ENCODE results near the gene DLG2.

DLG2 gene

DNA sequence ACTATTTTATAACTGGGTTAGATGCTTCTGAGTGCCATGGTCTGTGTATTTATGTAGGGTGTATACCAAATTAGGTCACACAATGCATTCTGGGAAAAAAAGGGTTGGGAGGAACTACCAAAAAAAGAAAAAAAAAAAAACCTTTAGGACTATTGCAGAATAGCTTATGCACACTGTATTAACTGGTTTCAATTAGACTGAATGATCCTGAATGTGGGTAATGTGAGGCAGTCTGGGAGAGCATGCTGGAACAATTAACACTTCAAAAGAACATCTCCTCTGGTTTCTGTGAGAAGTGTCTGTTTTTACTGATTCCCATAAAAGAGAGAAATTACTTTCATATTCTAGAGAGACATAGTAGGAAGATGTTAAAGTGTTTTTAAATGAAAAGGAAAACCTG is 521.3 kb downstream of the DLG2 start:
- no peak overlapping the region for H3K9ac ChIP-seq (ENCODE audit: low read length)
- H3K18ac ChIP-seq (ENCODE audit: low read depth in 1 of 2, low read length in 2 of 2): no peak overlapping the region
- H3K9me3 ChIP-seq (ENCODE audit: control insufficient read depth, low read length): no peaks in the 10 kb centered on the region
- H2BK120ac ChIP-seq (ENCODE audit: low read depth, low read length): no peak overlapping the region
- H2AK5ac ChIP-seq (ENCODE audit: low read length, severe bottlenecking): no peak overlapping the region
- H2BK12ac ChIP-seq (ENCODE audit: low read length in 2 of 2): no peak overlapping the region
- no peak overlapping the region for H3K4me2 ChIP-seq (ENCODE audit: low read length, poor library complexity, severe bottlenecking)
- no peaks in the 10 kb centered on the region for H3K36me3 ChIP-seq (ENCODE audit: control insufficient read depth in 1 of 2, insufficient read depth in 2 of 2, low read depth in 1 of 2, low read length in 2 of 2)
- no peaks in the 10 kb centered on the region for H3K4me1 ChIP-seq (ENCODE audit: control insufficient read depth, insufficient read depth, low read depth, low read length)
- no peak for DNase-seq
- H2BK15ac ChIP-seq (ENCODE audit: low read depth, poor library complexity, severe bottlenecking): no peak overlapping the region
- no peak overlapping the region for H4K8ac ChIP-seq (ENCODE audit: low read length)
- H3K14ac ChIP-seq (ENCODE audit: low read length in 2 of 2): no peak overlapping the region
- H3K27ac ChIP-seq (ENCODE audit: low read length, poor library complexity, severe bottlenecking): no peak overlapping the region
- no peaks in the 10 kb centered on the region for H3K27me3 ChIP-seq (ENCODE audit: control insufficient read depth in 1 of 2, insufficient read depth in 1 of 2, low read length in 2 of 2)
- no peak overlapping the region for H2AFZ ChIP-seq (ENCODE audit: low read depth, low read length)
- no peak overlapping the region for H3K4ac ChIP-seq (ENCODE audit: low read depth in 1 of 2, low read length in 2 of 2)
- no peak overlapping the region for H3K23ac ChIP-seq (ENCODE audit: low read length in 2 of 2)
- no peak overlapping the region for H2BK5ac ChIP-seq (ENCODE audit: low read depth, low read length, poor library complexity, severe bottlenecking)
- H3K79me1 ChIP-seq (replicated peaks; ENCODE audit: low read length, poor library complexity, severe bottlenecking): no peaks in the 10 kb centered on the region
- H3K4me3 ChIP-seq (ENCODE audit: insufficient read depth in 1 of 2, low read depth in 1 of 2, low read length in 2 of 2): no peak overlapping the region
- H4K91ac ChIP-seq (ENCODE audit: low read length): no peak overlapping the region

DNA sequence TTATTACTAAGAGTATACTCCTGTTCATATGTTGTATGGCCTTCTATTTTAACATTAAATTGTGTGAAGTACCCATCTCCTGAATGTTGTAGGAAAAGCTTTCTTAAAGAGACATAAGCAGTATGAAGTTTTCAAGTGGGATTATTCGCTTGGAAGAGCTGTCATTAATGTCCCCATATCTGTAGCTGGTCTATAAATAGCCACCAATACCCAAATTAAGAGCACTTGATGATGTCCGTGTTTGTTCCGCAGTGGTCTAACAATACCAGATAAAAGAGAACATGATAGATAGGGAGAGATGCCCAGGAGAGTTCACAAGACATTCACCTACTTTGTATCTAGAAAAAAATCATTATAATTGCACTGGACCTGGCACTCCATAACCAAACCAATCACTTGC is 527.6 kb downstream of the DLG2 start:
- no peak for DNase-seq
- Histone ChIP-seq H3K27me3 (ENCODE audit: control insufficient read depth in 1 of 2, insufficient read depth in 1 of 2, low read length in 2 of 2) (no peaks in the 10 kb centered on the region), H4K91ac (ENCODE audit: low read length) (no peak overlapping the region), H3K4me2 (ENCODE audit: low read length, poor library complexity, severe bottlenecking) (no peak overlapping the region), H2BK12ac (ENCODE audit: low read length in 2 of 2) (no peak overlapping the region), H3K4me3 (ENCODE audit: insufficient read depth in 1 of 2, low read depth in 1 of 2, low read length in 2 of 2) (no peak overlapping the region), H3K4me1 (ENCODE audit: control insufficient read depth, insufficient read depth, low read depth, low read length) (no peaks in the 10 kb centered on the region), H2AK5ac (ENCODE audit: low read length, severe bottlenecking) (no peak overlapping the region), H3K18ac (ENCODE audit: low read depth in 1 of 2, low read length in 2 of 2) (no peak overlapping the region), H3K9me3 (ENCODE audit: control insufficient read depth, low read length) (peaks cover 4% of the 10 kb centered on the region), H3K23ac (ENCODE audit: low read length in 2 of 2) (no peak overlapping the region), H3K9ac (ENCODE audit: low read length) (no peak overlapping the region), H2BK5ac (ENCODE audit: low read depth, low read length, poor library complexity, severe bottlenecking) (no peak overlapping the region), H4K8ac (ENCODE audit: low read length) (no peak overlapping the region), H3K27ac (ENCODE audit: low read length, poor library complexity, severe bottlenecking) (no peak overlapping the region), H2AFZ (ENCODE audit: low read depth, low read length) (no peak overlapping the region), H3K4ac (ENCODE audit: low read depth in 1 of 2, low read length in 2 of 2) (no peak overlapping the region), H3K79me1 (replicated peaks; ENCODE audit: low read length, poor library complexity, severe bottlenecking) (no peaks in the 10 kb centered on the region), H3K36me3 (ENCODE audit: control insufficient read depth in 1 of 2, insufficient read depth in 2 of 2, low read depth in 1 of 2, low read length in 2 of 2) (no peaks in the 10 kb centered on the region), H2BK120ac (ENCODE audit: low read depth, low read length) (no peak overlapping the region), H3K14ac (ENCODE audit: low read length in 2 of 2) (no peak overlapping the region), H2BK15ac (ENCODE audit: low read depth, poor library complexity, severe bottlenecking) (no peak overlapping the region)
- 100% methylated on average over 2 of the region's 3 CpGs for WGBS

DNA sequence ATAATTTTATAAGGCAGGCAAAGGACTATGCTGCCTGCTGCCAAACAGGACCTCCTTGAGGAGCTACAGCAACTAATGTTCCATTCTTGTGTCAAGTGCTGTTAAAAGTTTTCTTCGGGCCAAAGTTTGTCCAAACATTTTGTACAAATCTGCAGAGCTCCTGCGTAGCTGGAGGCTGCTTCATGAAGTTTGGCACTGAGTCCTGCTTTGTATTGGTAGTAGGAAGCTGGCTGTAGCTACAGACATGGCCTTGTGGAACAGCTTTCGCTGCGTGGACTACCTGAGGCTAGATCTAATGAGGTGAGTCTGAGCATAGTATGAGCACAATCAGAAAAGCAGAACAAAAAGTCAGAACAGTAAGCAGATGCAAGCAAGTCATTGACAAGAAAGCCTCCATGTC is 528.1 kb downstream of the DLG2 start:
- H3K79me1 ChIP-seq (replicated peaks; ENCODE audit: low read length, poor library complexity, severe bottlenecking): no peaks in the 10 kb centered on the region
- no peak overlapping the region for H3K4ac ChIP-seq (ENCODE audit: low read depth in 1 of 2, low read length in 2 of 2)
- H3K4me1 ChIP-seq (ENCODE audit: control insufficient read depth, insufficient read depth, low read depth, low read length): no peaks in the 10 kb centered on the region
- no peak overlapping the region for H3K4me3 ChIP-seq (ENCODE audit: insufficient read depth in 1 of 2, low read depth in 1 of 2, low read length in 2 of 2)
- 56% methylated on average over 4 of the region's 4 CpGs for WGBS
- no peak overlapping the region for H2AK5ac ChIP-seq (ENCODE audit: low read length, severe bottlenecking)
- H3K14ac ChIP-seq (ENCODE audit: low read length in 2 of 2): no peak overlapping the region
- no peak overlapping the region for H2BK15ac ChIP-seq (ENCODE audit: low read depth, poor library complexity, severe bottlenecking)
- no peak overlapping the region for H3K4me2 ChIP-seq (ENCODE audit: low read length, poor library complexity, severe bottlenecking)
- H4K91ac ChIP-seq (ENCODE audit: low read length): no peak overlapping the region
- no peak for DNase-seq
- H3K18ac ChIP-seq (ENCODE audit: low read depth in 1 of 2, low read length in 2 of 2): no peak overlapping the region
- no peaks in the 10 kb centered on the region for H3K36me3 ChIP-seq (ENCODE audit: control insufficient read depth in 1 of 2, insufficient read depth in 2 of 2, low read depth in 1 of 2, low read length in 2 of 2)
- no peak overlapping the region for H2BK5ac ChIP-seq (ENCODE audit: low read depth, low read length, poor library complexity, severe bottlenecking)
- no peak overlapping the region for H4K8ac ChIP-seq (ENCODE audit: low read length)
- no peak overlapping the region for H2BK120ac ChIP-seq (ENCODE audit: low read depth, low read length)
- H3K27me3 ChIP-seq (ENCODE audit: control insufficient read depth in 1 of 2, insufficient read depth in 1 of 2, low read length in 2 of 2): no peaks in the 10 kb centered on the region
- H3K23ac ChIP-seq (ENCODE audit: low read length in 2 of 2): no peak overlapping the region
- peaks cover 4% of the 10 kb centered on the region for H3K9me3 ChIP-seq (ENCODE audit: control insufficient read depth, low read length)
- H3K9ac ChIP-seq (ENCODE audit: low read length): no peak overlapping the region
- H2AFZ ChIP-seq (ENCODE audit: low read depth, low read length): no peak overlapping the region
- H2BK12ac ChIP-seq (ENCODE audit: low read length in 2 of 2): no peak overlapping the region
- H3K27ac ChIP-seq (ENCODE audit: low read length, poor library complexity, severe bottlenecking): no peak overlapping the region

DNA sequence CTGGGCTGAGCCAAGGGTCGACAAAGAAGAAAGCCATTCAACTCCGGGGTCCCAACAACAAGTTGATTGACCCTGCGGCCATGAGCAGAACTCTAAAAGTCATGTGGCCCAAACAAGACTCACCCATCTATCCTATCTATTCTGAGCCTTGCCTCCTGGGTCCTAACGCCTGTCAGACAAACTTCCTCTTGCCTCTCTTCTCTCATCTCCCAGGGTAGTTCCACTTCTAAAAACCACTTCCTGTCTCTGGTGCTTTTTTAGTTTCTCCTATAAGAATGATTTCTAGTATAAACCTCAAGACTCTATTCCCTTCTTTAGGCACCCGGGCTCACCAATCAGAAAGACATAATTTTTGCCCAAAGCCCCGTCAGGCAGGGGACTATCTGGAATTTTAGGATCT is 530.2 kb downstream of the DLG2 start:
- DNase-seq: no peak
- Histone ChIP-seq H3K4me3 (ENCODE audit: insufficient read depth in 1 of 2, low read depth in 1 of 2, low read length in 2 of 2) (no peak overlapping the region), H3K4me2 (ENCODE audit: low read length, poor library complexity, severe bottlenecking) (no peak overlapping the region), H2BK15ac (ENCODE audit: low read depth, poor library complexity, severe bottlenecking) (no peak overlapping the region), H3K18ac (ENCODE audit: low read depth in 1 of 2, low read length in 2 of 2) (no peak overlapping the region), H3K23ac (ENCODE audit: low read length in 2 of 2) (no peak overlapping the region), H2BK12ac (ENCODE audit: low read length in 2 of 2) (no peak overlapping the region), H3K9ac (ENCODE audit: low read length) (no peak overlapping the region), H3K27ac (ENCODE audit: low read length, poor library complexity, severe bottlenecking) (no peak overlapping the region), H2BK120ac (ENCODE audit: low read depth, low read length) (no peak overlapping the region), H2AFZ (ENCODE audit: low read depth, low read length) (no peak overlapping the region), H3K79me1 (replicated peaks; ENCODE audit: low read length, poor library complexity, severe bottlenecking) (no peaks in the 10 kb centered on the region), H3K14ac (ENCODE audit: low read length in 2 of 2) (no peak overlapping the region), H3K4ac (ENCODE audit: low read depth in 1 of 2, low read length in 2 of 2) (no peak overlapping the region), H3K27me3 (ENCODE audit: control insufficient read depth in 1 of 2, insufficient read depth in 1 of 2, low read length in 2 of 2) (no peaks in the 10 kb centered on the region), H3K9me3 (ENCODE audit: control insufficient read depth, low read length) (peaks cover 4% of the 10 kb centered on the region), H3K36me3 (ENCODE audit: control insufficient read depth in 1 of 2, insufficient read depth in 2 of 2, low read depth in 1 of 2, low read length in 2 of 2) (no peaks in the 10 kb centered on the region), H4K8ac (ENCODE audit: low read length) (no peak overlapping the region), H2BK5ac (ENCODE audit: low read depth, low read length, poor library complexity, severe bottlenecking) (no peak overlapping the region), H2AK5ac (ENCODE audit: low read length, severe bottlenecking) (no peak overlapping the region), H4K91ac (ENCODE audit: low read length) (no peak overlapping the region), H3K4me1 (ENCODE audit: control insufficient read depth, insufficient read depth, low read depth, low read length) (no peaks in the 10 kb centered on the region)
- 87% methylated on average over 6 of the region's 6 CpGs for WGBS

All from mesenchymal stem cell (in vitro differentiated cells and primary cell).